ENCODE measurements around the gene SOX5.

Gene SOX5

DNA sequence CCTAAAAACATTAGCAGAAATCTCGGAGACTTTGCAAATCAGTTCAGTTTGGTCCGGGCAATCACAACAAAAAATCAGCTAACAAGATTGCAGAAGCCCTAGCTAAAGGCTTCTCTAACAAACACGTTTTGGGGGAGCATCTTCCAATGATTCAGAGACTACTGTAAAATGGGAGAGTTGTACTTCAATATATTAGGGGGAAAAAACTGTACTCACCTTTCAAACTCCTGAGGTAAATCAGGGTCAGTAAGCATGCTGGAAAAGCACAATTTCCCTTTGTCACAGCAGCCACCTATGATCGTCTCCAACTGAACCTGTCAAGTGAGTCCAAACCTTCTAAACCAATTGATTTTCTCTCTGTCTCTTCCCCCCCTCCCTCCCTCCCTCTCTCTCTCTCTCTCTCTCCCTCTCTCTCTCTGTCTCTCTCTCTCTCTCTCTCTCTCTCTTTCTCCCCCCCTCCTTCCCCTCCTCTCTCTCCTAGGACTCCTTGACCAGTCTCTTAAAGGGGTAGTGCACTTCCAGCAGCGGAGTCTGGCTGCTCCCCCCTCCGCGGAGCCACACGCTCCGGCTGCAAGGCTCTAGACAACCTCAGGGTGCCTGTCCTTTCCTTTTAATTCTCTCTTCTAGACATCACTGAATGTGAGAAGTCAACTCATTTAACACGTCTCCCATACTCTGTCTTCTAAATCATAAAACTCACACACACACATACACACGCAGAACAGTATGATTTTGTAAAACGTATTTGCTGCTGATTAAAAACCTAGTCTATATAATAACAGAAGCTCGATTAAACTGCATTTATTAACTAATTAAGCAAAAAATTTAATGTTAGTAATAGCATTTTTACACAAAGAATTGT lies at the start of gene SOX5:
TSS of gene SOX5 (minus strand) at position 323 of the 862 bp plus-strand sequence. CDS start at position 254, 69 bp downstream.
- H3K4me1 ChIP-seq (ENCODE audit: control insufficient read depth, insufficient read depth, low read length), result no peaks in the 10 kb centered on the region
- no peak within 1 kb of the TSS for H3K9ac ChIP-seq (ENCODE audit: low read length)
- no peaks in the 10 kb centered on the region for H3K9me3 ChIP-seq (ENCODE audit: control insufficient read depth, low read length)
- peaks cover 7% of the 10 kb centered on the region for H3K27me3 ChIP-seq (ENCODE audit: control insufficient read depth, insufficient read depth, low read length)
- no peaks in the 10 kb centered on the region for H3K36me3 ChIP-seq (ENCODE audit: control insufficient read depth, insufficient read depth, low read length)
- H3K4me3 ChIP-seq (ENCODE audit: low read length), result no peak within 1 kb of the TSS

- Histone ChIP-seq H3K9me3 (ENCODE audit: control insufficient read depth, low read length) (no peaks in the 10 kb centered on the region), H3K27me3 (ENCODE audit: control insufficient read depth, insufficient read depth, low read length) (no peaks in the 10 kb centered on the region), H3K9ac (ENCODE audit: low read length) (no peak overlapping the region), H3K4me1 (ENCODE audit: control insufficient read depth, insufficient read depth, low read length) (no peaks in the 10 kb centered on the region), H3K36me3 (ENCODE audit: control insufficient read depth, insufficient read depth, low read length) (no peaks in the 10 kb centered on the region), H3K4me3 (ENCODE audit: low read length) (no peak overlapping the region)
These were observed 37.6 kb upstream of the SOX5 start for GRCh38 chr12:23987046-23987445.

- Histone ChIP-seq H3K9ac (ENCODE audit: low read length) (no peak overlapping the region), H3K36me3 (ENCODE audit: control insufficient read depth, insufficient read depth, low read length) (no peaks in the 10 kb centered on the region), H3K9me3 (ENCODE audit: control insufficient read depth, low read length) (no peaks in the 10 kb centered on the region), H3K27me3 (ENCODE audit: control insufficient read depth, insufficient read depth, low read length) (no peaks in the 10 kb centered on the region), H3K4me3 (ENCODE audit: low read length) (no peak overlapping the region), H3K4me1 (ENCODE audit: control insufficient read depth, insufficient read depth, low read length) (no peaks in the 10 kb centered on the region)
These were observed 31.4 kb upstream of the SOX5 start for GRCh38 chr12:23980826-23981225.

- no peak overlapping the region for H3K9ac ChIP-seq (ENCODE audit: low read length)
- H3K4me1 ChIP-seq (ENCODE audit: control insufficient read depth, insufficient read depth, low read length), result no peaks in the 10 kb centered on the region
- H3K4me3 ChIP-seq (ENCODE audit: low read length), result no peak overlapping the region
- no peaks in the 10 kb centered on the region for H3K36me3 ChIP-seq (ENCODE audit: control insufficient read depth, insufficient read depth, low read length)
- no peaks in the 10 kb centered on the region for H3K9me3 ChIP-seq (ENCODE audit: control insufficient read depth, low read length)
- no peaks in the 10 kb centered on the region for H3K27me3 ChIP-seq (ENCODE audit: control insufficient read depth, insufficient read depth, low read length)
These were observed 15.3 kb upstream of the SOX5 start for GRCh38 chr12:23964812-23965211.

GRCh38 chr12:23959826-23960225 lies 10.4 kb upstream of the SOX5 start:
- no peaks in the 10 kb centered on the region for H3K36me3 ChIP-seq (ENCODE audit: control insufficient read depth, insufficient read depth, low read length)
- H3K9me3 ChIP-seq (ENCODE audit: control insufficient read depth, low read length), result no peaks in the 10 kb centered on the region
- no peak overlapping the region for H3K9ac ChIP-seq (ENCODE audit: low read length)
- H3K4me3 ChIP-seq (ENCODE audit: low read length), result no peak overlapping the region
- no peaks in the 10 kb centered on the region for H3K4me1 ChIP-seq (ENCODE audit: control insufficient read depth, insufficient read depth, low read length)
- no peaks in the 10 kb centered on the region for H3K27me3 ChIP-seq (ENCODE audit: control insufficient read depth, insufficient read depth, low read length)

- no peak overlapping the region for H3K4me3 ChIP-seq (ENCODE audit: low read length)
- H3K36me3 ChIP-seq (ENCODE audit: control insufficient read depth, insufficient read depth, low read length), result no peaks in the 10 kb centered on the region
- H3K9ac ChIP-seq (ENCODE audit: low read length), result no peak overlapping the region
- no peaks in the 10 kb centered on the region for H3K4me1 ChIP-seq (ENCODE audit: control insufficient read depth, insufficient read depth, low read length)
- H3K9me3 ChIP-seq (ENCODE audit: control insufficient read depth, low read length), result no peaks in the 10 kb centered on the region
- peaks cover 7% of the 10 kb centered on the region for H3K27me3 ChIP-seq (ENCODE audit: control insufficient read depth, insufficient read depth, low read length)
These were observed 4.9 kb upstream of the SOX5 start for GRCh38 chr12:23954332-23954731.

DNA sequence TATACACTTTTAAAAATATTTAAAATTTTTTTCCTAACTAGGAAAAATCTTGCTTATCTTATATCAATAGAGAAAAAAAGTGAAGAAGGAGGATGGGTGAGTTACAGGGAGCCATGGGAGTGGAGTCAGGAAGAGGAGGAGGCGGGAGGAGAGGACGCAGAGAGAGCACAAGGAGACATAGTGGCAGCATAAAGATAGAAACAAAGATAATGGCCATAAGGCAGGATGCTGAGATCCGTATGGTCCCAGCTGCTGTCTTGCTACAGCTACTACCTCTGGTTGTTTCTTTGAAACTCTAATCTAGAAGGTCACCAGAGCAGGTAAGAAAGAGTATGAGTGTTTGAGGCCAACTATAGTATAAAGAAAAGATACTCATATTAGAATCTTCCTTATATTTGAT lies 2.6 kb upstream of the SOX5 start:
- no peaks in the 10 kb centered on the region for H3K9me3 ChIP-seq (ENCODE audit: control insufficient read depth, low read length)
- no peaks in the 10 kb centered on the region for H3K36me3 ChIP-seq (ENCODE audit: control insufficient read depth, insufficient read depth, low read length)

DNA sequence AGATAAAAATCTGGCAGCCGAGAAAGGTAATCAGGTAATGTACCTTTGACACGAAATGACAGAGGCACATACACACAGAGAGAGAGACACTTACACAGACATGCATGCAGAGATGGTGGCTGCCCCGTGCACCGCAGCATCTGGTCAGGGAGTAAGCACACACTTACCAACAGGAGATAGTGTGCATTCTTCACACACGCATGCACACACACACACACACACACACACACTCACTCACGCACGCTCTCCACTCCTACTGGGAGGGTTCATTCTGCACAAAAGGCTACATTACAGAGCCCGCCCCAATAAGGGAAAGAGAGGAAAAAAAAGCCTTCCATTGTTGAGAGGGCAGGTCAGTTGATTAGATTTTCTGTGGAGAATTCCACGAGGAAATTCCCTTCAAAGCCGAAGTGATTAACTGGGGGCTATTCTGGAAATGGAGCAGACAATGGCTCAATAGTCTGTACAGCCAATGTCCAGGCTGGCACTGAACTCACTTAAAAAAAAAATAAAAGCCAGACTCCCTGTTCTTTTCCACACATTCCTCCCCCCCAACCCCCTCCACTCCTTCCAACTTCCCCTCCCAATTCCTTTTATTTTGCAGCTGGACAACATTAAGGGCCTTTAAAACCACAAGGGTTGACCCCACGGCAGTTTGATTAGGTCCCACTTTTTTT lies 1.4 kb upstream of the SOX5 start:
- Histone ChIP-seq H3K9me3 (ENCODE audit: control insufficient read depth, low read length) (no peaks in the 10 kb centered on the region), H3K27me3 (ENCODE audit: control insufficient read depth, insufficient read depth, low read length) (peaks cover 7% of the 10 kb centered on the region), H3K9ac (ENCODE audit: low read length) (no peak overlapping the region), H3K36me3 (ENCODE audit: control insufficient read depth, insufficient read depth, low read length) (no peaks in the 10 kb centered on the region), H3K4me3 (ENCODE audit: low read length) (no peak overlapping the region), H3K4me1 (ENCODE audit: control insufficient read depth, insufficient read depth, low read length) (no peaks in the 10 kb centered on the region)

More for the DNA sequence above, 2.6 kb upstream of the SOX5 start:
- no peak overlapping the region for H3K9ac ChIP-seq (ENCODE audit: low read length)
- peaks cover 7% of the 10 kb centered on the region for H3K27me3 ChIP-seq (ENCODE audit: control insufficient read depth, insufficient read depth, low read length)
- H3K4me3 ChIP-seq (ENCODE audit: low read length), result no peak overlapping the region
- no peaks in the 10 kb centered on the region for H3K4me1 ChIP-seq (ENCODE audit: control insufficient read depth, insufficient read depth, low read length)

DNA sequence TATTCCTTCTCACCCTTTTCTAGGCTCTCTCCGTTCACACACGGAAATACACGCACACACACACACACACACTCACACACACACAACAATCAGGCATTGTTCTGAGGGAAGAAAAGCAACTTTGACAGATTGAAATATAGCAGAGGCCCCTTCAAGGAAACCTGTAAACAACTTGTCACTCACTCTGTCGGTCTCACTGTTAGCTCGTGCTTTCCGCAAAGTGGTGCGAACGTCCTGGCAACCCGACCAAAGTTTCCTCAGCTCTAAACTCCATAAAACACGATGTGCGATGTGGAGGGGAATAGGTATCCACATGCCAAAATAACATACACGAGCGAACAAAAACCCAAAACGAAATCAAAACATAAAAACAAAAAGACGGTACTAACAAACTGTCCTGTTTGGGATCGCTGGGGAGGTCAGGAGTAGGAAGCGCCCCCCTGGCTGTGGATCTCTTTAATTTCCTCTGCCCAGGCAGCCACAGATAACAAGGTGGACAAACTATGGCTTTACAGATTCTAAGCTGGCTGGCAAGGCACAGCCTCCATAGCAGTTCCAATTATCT lies 822 bp upstream of the SOX5 start:
- no peak overlapping the region for H3K9ac ChIP-seq (ENCODE audit: low read length)
- H3K27me3 ChIP-seq (ENCODE audit: control insufficient read depth, insufficient read depth, low read length), result peaks cover 7% of the 10 kb centered on the region
- no peaks in the 10 kb centered on the region for H3K36me3 ChIP-seq (ENCODE audit: control insufficient read depth, insufficient read depth, low read length)
- H3K9me3 ChIP-seq (ENCODE audit: control insufficient read depth, low read length), result no peaks in the 10 kb centered on the region
- no peaks in the 10 kb centered on the region for H3K4me1 ChIP-seq (ENCODE audit: control insufficient read depth, insufficient read depth, low read length)
- H3K4me3 ChIP-seq (ENCODE audit: low read length), result no peak overlapping the region

DNA sequence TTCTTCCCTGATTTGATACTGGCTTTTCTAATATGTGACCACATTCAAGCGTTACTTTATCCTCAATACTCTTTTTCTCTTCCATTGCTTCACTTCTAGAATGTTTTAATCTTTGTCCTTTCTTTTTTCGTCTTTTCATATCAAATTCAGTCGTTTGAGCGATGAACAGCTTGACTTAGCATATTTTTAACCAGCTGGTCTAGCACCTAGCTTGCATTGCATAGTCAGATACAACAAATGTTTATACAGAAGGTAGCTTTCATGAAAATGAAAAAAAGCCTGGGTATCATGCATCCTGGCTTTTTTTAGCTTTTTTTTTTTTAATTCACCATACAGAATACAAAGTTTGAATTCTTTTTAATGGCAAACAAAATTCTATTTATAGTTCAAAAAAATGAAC lies 1.2 kb downstream of the SOX5 start:
- H3K4me1 ChIP-seq (ENCODE audit: control insufficient read depth, insufficient read depth, low read length), result no peaks in the 10 kb centered on the region
- H3K36me3 ChIP-seq (ENCODE audit: control insufficient read depth, insufficient read depth, low read length), result no peaks in the 10 kb centered on the region
- H3K9ac ChIP-seq (ENCODE audit: low read length), result no peak overlapping the region
- peaks cover 7% of the 10 kb centered on the region for H3K27me3 ChIP-seq (ENCODE audit: control insufficient read depth, insufficient read depth, low read length)
- no peak overlapping the region for H3K4me3 ChIP-seq (ENCODE audit: low read length)
- no peaks in the 10 kb centered on the region for H3K9me3 ChIP-seq (ENCODE audit: control insufficient read depth, low read length)

GRCh38 chr12:23947395-23947794 lies 2.1 kb downstream of the SOX5 start:
- Histone ChIP-seq H3K9me3 (ENCODE audit: control insufficient read depth, low read length) (no peaks in the 10 kb centered on the region), H3K4me3 (ENCODE audit: low read length) (no peak overlapping the region), H3K36me3 (ENCODE audit: control insufficient read depth, insufficient read depth, low read length) (no peaks in the 10 kb centered on the region), H3K4me1 (ENCODE audit: control insufficient read depth, insufficient read depth, low read length) (no peaks in the 10 kb centered on the region), H3K9ac (ENCODE audit: low read length) (no peak overlapping the region), H3K27me3 (ENCODE audit: control insufficient read depth, insufficient read depth, low read length) (peaks cover 7% of the 10 kb centered on the region)

- Histone ChIP-seq H3K27me3 (ENCODE audit: control insufficient read depth, insufficient read depth, low read length) (peaks cover 2% of the 10 kb centered on the region), H3K4me3 (ENCODE audit: low read length) (no peak overlapping the region), H3K9ac (ENCODE audit: low read length) (no peak overlapping the region), H3K36me3 (ENCODE audit: control insufficient read depth, insufficient read depth, low read length) (no peaks in the 10 kb centered on the region), H3K9me3 (ENCODE audit: control insufficient read depth, low read length) (no peaks in the 10 kb centered on the region), H3K4me1 (ENCODE audit: control insufficient read depth, insufficient read depth, low read length) (no peaks in the 10 kb centered on the region)
These were observed 4.2 kb downstream of the SOX5 start for GRCh38 chr12:23945249-23945648.
